Measurements from ENCODE around the gene DYNC1I2. TPM values are rescaled to one million over a fixed set of nuclear protein-coding genes. Genes with fewer than 3 reads are reported as not detected.

The DYNC1I2 gene
- total RNA-seq, 1 experiment from 2014 or later, result 39.4 TPM

DNA sequence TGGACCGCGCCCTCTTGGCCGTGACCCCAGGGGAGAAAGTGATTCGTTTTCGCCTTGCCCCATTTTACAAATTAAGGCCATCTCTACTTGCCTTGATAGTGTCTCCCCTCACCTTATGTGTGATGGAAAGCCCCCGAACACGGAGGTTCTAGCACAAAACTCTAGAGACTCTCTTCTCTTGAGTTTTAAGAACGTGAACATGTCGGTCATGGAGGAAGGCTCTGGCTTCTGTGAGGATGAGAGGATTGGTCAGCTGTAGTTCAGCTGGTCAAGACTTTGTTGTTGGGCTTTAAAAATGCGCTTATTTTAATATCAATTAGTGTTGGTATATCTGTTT lies 828 bp downstream of the DYNC1I2 start:
- H3K27me3 ChIP-seq (ENCODE audit: insufficient read depth, low read length), result no peaks in the 10 kb centered on the region
- TF ChIP-seq SIN3A (IDR thresholded peaks at IDR 0.05; ENCODE audit: low read depth) (peak; percentile 36; the same call in 1 of the 2 replicates), CTCF (IDR thresholded peaks at IDR 0.05 in 2 of 3, conservative IDR thresholded peaks at IDR 0.05 in 1 of 3; ENCODE audit: borderline replicate concordance in 1 of 3, insufficient read depth in 1 of 3, low read depth in 2 of 3, low read length in 2 of 3) (no peak), RAD21 (IDR thresholded peaks at IDR 0.05; ENCODE audit: low read depth) (no peak), CEBPB (IDR thresholded peaks at IDR 0.05; ENCODE audit: low read depth) (no peak)
- no peaks in the 10 kb centered on the region for H3K9me3 ChIP-seq (ENCODE audit: control insufficient read depth in 1 of 2, insufficient read depth in 1 of 2, low read depth in 1 of 2, low read length in 2 of 2)
- intact Hi-C loops (cut with micrococcal nuclease), result no loop called here
- ChIA-PET POLR2A (interaction anchor here (1.0 kb wide), 1 partner anchor 11 kb away, joined by 3 read pairs; no protein-coding TSS in a partner anchor), CTCF (no interaction called here), RAD21 (ENCODE audit: low non-redundant PET in 1 of 2, low total read pairs in 2 of 2, uncharacterized antibody in 2 of 2, unreplicated experiment in 2 of 2) (interaction anchor here in 1 of 2 experiments (1.3 kb wide), 1 partner anchor 426 kb away, joined by 3 read pairs; no protein-coding TSS in a partner anchor)
- no TSS peak for BruUV-seq (replicated peaks)
- peaks cover 0 to 13% of the 10 kb centered on the region in 2 experiments; a peak in 2 of 4 replicates for H3K4me1 ChIP-seq (ENCODE audit: control insufficient read depth in 1 of 2, insufficient read depth in 2 of 2, low read length in 2 of 2)
- H4K20me1 ChIP-seq (ENCODE audit: insufficient read depth), result no peaks in the 10 kb centered on the region
- peak overlapping the region; percentile 73 to 95 for H3K4me3 ChIP-seq (replicated peaks in 1 of 2; ENCODE audit: low read depth in 1 of 2, low read length in 2 of 2)
- peaks cover 48% of the 10 kb centered on the region for H3K79me2 ChIP-seq (ENCODE audit: insufficient read depth, low read length)
- peak overlapping the region; percentile 70 for H2AFZ ChIP-seq (ENCODE audit: low read depth, low read length, poor library complexity, severe bottlenecking)
- peak overlapping the region; percentile 86 for H3K4me2 ChIP-seq (ENCODE audit: low read length)
- H3K27ac ChIP-seq (ENCODE audit: low read depth, low read length), result peak overlapping the region; percentile 70
- DNase-seq (ENCODE audit: low read depth, low spot score) (no peak), ATAC-seq (peak; percentile 3; the same call in 1 of the 2 replicates)
- H3K9me2 ChIP-seq (ENCODE audit: insufficient read depth), result peaks cover 3% of the 10 kb centered on the region; the same call in 1 of the 2 replicates
- peaks cover 5% of the 10 kb centered on the region in 2 experiments; a peak in 2 of 4 replicates for H3K36me3 ChIP-seq (ENCODE audit: control insufficient read depth in 1 of 2, insufficient read depth in 2 of 2, low read length in 2 of 2)
- H3K9ac ChIP-seq (ENCODE audit: low read length), result peak overlapping the region; percentile 74

DNA sequence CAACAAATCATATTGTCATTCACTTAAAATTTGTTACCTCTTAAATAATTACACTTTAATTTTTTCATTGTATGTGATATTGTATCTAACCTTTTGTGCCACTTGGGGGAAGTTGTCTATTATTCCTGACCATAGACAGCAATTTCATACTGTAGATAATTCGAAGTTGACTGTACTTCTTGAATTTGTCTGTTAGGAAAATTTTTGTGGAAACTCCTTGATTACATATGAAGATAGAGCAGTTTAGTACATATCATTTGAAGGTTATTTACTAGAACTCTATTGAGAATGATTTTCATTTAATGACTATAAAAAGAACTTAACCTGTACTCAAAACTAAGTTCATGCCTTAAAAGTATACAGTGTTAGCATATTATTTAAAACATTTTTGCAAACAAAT lies 5.1 kb downstream of the DYNC1I2 start:
- DNase-seq (ENCODE audit: low read depth, low spot score) (no peak), ATAC-seq (no peak)
- CTCF ChIA-PET, result interaction anchor here (2.4 to 3.0 kb wide), 2 partner anchors 11 to 14 kb away, joined by 7 to 24 read pairs; no protein-coding TSS in a partner anchor
- intact Hi-C loops (cut with micrococcal nuclease), result no loop called here
- Histone ChIP-seq H3K9ac (ENCODE audit: low read length) (no peak overlapping the region), H3K27me3 (ENCODE audit: insufficient read depth, low read length) (no peaks in the 10 kb centered on the region), H3K9me3 (ENCODE audit: control insufficient read depth in 1 of 2, insufficient read depth in 1 of 2, low read depth in 1 of 2, low read length in 2 of 2) (no peaks in the 10 kb centered on the region), H3K4me2 (ENCODE audit: low read length) (no peak overlapping the region), H3K79me2 (ENCODE audit: insufficient read depth, low read length) (peaks cover 54% of the 10 kb centered on the region), H2AFZ (ENCODE audit: low read depth, low read length, poor library complexity, severe bottlenecking) (no peak overlapping the region), H3K36me3 (ENCODE audit: control insufficient read depth in 1 of 2, insufficient read depth in 2 of 2, low read length in 2 of 2) (peaks cover 5% of the 10 kb centered on the region in 2 experiments; a peak in 2 of 4 replicates), H3K4me3 (replicated peaks in 1 of 2; ENCODE audit: low read depth in 1 of 2, low read length in 2 of 2) (no peak overlapping the region), H3K9me2 (ENCODE audit: insufficient read depth) (no peaks in the 10 kb centered on the region), H4K20me1 (ENCODE audit: insufficient read depth) (no peaks in the 10 kb centered on the region), H3K27ac (ENCODE audit: low read depth, low read length) (no peak overlapping the region), H3K4me1 (ENCODE audit: control insufficient read depth in 1 of 2, insufficient read depth in 2 of 2, low read length in 2 of 2) (peaks cover 0 to 9% of the 10 kb centered on the region in 2 experiments; a peak in 2 of 4 replicates)
- BruUV-seq (replicated peaks), result no TSS peak
- POLR2A ChIA-PET, result no interaction called here
- RAD21 ChIA-PET (ENCODE audit: low non-redundant PET in 1 of 2, low total read pairs in 2 of 2, uncharacterized antibody in 2 of 2, unreplicated experiment in 2 of 2), result no interaction called here
- TF ChIP-seq ELF1 (IDR thresholded peaks at IDR 0.05; ENCODE audit: borderline replicate concordance, low read depth), result no peak
- no peak for TF ChIP-seq RAD21 (IDR thresholded peaks at IDR 0.05; ENCODE audit: low read depth)
- TF ChIP-seq POLR2A (IDR thresholded peaks at IDR 0.05; ENCODE audit: borderline replicate concordance, extremely low read depth, insufficient read depth, insufficient read length), result no peak
- no peak for TF ChIP-seq CEBPB (IDR thresholded peaks at IDR 0.05; ENCODE audit: low read depth)
- TF ChIP-seq, protein P1, sequence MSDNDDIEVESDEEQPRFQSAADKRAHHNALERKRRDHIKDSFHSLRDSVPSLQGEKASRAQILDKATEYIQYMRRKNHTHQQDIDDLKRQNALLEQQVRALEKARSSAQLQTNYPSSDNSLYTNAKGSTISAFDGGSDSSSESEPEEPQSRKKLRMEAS (IDR thresholded peaks at IDR 0.05), result no peak
- TF ChIP-seq EZH2 (IDR thresholded peaks at IDR 0.05), result no peak
- no peak for TF ChIP-seq ZNF274 (IDR thresholded peaks at IDR 0.05; ENCODE audit: low read depth, low read length)
- no peak for TF ChIP-seq CTCF (IDR thresholded peaks at IDR 0.05 in 2 of 3, conservative IDR thresholded peaks at IDR 0.05 in 1 of 3; ENCODE audit: borderline replicate concordance in 1 of 3, insufficient read depth in 1 of 3, low read depth in 2 of 3, low read length in 2 of 3)
- no peak for TF ChIP-seq ZBTB33 (IDR thresholded peaks at IDR 0.05; ENCODE audit: extremely low read depth, insufficient replicate concordance, low read length)
- no peak for TF ChIP-seq CBX3 (IDR thresholded peaks at IDR 0.05; ENCODE audit: low read depth)
- no peak for TF ChIP-seq FOSL1 (IDR thresholded peaks at IDR 0.05; ENCODE audit: low read depth)
- TF ChIP-seq EZH2phosphoT487 (IDR thresholded peaks at IDR 0.05; ENCODE audit: borderline replicate concordance), result no peak
